ENCODE data around the gene TMOD2.

DNA sequence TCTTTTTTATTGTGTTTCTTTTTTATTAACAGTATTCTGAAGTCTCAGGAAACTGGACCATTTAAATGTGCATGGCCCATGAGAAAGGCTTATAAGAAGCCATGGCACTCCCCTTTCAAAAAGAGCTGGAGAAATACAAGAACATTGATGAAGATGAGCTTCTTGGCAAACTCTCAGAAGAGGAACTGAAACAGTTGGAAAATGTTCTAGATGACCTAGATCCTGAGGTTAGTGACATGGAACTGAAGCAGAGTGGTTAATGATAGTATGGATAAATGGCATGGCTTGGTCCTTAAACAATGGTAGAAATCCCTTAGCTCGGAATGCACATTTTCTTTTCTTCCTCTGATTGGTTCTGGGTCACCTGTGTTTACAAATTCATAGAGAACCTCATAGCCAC is 14.9 kb downstream of the TMOD2 start:
- TF ChIP-seq, protein P1, sequence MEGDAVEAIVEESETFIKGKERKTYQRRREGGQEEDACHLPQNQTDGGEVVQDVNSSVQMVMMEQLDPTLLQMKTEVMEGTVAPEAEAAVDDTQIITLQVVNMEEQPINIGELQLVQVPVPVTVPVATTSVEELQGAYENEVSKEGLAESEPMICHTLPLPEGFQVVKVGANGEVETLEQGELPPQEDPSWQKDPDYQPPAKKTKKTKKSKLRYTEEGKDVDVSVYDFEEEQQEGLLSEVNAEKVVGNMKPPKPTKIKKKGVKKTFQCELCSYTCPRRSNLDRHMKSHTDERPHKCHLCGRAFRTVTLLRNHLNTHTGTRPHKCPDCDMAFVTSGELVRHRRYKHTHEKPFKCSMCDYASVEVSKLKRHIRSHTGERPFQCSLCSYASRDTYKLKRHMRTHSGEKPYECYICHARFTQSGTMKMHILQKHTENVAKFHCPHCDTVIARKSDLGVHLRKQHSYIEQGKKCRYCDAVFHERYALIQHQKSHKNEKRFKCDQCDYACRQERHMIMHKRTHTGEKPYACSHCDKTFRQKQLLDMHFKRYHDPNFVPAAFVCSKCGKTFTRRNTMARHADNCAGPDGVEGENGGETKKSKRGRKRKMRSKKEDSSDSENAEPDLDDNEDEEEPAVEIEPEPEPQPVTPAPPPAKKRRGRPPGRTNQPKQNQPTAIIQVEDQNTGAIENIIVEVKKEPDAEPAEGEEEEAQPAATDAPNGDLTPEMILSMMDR (IDR thresholded peaks at IDR 0.05): no peak
- no peak for TF ChIP-seq POLR2A (IDR thresholded peaks at IDR 0.05; ENCODE audit: low read depth)

Data from esophagus muscularis mucosa (tissue), 3 donors.